NCI-H2029 (cell line): ENCODE measurements around the gene CPPED1.

Experiments
- DNase-seq: peaks from one replicate; lab custom pipeline; 2025; lab: John Stamatoyannopoulos, UW

Gene CPPED1

DNA sequence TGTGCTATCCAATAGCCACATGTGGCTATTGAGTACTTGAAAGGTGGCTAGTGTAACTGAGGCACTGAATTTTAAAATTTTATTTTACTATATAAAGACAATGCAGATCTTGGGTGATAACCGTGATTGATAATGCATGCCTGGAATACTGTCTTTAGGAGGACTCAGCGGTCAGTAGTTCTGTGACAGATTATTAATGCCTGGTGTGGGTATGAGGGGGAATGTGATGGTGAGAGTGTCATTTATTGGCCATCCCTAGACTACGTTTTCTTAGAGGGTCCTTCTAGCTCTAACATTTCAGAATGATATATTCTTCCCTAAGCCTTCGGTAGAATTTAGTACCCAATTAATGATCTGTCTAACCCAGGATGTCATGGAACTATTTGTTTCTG lies 157.6 kb downstream of the CPPED1 start:
- no peak for DNase-seq

DNA sequence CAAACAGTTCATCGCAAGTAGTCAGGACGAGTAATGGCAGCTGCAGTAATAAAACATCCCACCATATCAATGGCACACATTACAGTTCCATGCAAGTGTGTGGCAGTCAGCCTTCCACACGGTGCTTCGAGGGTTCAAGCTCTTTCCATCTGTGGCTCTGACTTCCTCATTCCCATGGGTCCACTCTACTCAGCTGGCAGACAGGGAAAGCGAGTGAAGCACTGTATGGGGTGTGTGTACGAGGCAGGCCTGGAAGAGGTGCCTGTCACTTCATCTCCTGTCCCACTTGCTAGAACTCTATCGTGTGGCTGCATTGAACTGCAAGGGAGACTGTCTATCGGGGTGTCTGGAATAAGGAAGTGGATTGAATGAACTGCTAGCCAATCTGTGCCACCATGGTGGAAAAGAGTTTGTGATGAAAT lies 160.6 kb downstream of the CPPED1 start:
- no peak for DNase-seq

DNA sequence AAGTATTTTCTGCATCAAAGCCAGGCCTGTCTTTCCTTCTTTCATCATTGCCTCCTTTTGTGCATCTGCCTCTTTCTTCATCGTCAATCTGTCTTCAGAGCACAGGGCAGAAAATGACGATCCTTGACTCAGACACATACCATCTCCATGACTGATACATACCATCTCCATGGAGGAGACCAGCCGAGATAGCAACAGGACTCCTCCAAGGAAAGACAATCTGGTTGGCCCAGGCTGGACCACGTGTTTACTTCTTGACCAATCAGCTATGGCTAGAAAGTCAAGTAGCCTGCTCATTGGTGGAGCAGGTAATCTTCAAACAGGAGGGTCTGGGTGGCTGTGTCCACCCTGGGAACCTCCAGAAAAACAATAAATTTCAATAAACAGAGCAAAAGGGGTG lies 164.6 kb downstream of the CPPED1 start:
- DNase-seq, result no peak

DNA sequence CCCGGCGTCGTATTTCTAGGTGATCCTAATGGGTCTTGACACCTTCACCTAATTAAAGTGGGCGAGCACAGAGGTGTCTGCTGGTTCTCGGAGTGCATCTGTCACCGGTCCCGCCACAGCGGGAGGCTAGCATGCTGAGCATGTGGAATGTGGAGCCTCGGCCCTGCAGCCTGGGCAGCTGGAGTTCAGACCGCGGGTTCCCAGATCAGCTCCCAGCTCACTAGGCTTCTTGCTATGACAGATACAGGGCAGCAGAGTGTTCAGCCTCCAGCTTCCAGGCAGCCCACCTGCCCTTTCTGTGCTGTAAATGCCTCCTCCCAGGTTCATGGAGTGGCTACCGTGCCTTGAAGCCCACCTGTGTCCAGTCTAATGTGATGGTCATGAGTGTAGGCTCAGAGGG lies 166.7 kb downstream of the CPPED1 start:
- DNase-seq, result no peak

DNA sequence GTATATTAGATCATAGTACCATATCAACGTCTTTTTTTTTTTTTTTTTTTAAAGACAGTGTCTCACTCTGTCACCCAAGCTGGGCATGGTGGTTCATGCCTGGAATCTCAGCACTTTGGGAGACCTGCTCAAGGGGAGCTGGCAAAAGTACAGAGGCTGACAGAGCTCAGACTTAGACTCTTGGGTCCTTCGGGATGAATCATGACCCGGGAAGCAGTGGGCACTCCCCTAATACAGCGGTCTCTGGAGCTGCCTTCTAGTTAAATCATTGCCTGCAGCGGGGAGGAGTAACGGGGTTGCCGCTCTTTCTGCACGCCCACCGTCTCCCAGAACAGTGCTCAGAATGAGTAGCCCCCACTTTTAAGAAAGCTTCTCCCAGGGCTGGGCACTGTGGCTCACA lies 174.4 kb downstream of the CPPED1 start:
- DNase-seq, result no peak

DNA sequence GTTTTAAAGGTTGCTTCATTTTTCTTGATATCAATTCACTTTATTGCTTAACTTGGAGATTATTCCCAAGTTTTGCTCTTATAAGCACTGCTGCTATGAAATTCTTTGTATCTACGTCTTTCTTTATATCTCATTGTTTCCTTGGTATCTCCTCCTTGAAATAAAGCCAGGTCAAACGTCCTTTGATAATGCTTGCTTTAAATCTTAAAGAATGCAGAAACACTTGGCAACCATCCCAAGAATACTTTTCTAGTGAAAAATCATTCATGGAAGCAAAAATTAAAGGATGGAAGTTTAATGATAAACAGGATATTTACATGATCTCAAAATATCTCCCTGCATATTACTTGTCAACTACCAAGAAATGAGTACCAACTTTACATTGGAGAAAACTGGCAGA lies 175.2 kb downstream of the CPPED1 start:
- DNase-seq, result no peak

DNA sequence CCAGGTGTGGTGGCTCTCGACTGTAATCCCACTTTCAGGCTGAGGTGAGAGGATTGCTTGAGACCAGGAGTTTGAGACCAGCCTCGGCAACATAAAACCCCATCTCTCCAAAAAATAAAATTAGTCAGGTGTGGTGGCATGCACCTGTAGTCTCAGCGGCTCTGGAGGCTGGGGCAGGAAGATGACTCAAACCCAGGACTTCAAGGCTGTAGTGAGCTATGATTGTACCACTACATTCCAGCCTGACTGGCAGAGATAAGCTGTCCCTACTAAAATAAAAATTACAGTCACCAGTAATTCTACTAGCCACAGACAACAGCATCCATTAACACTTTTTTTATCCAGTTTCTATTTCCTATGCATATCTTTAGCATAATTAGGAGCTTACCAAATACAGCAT lies 176.3 kb downstream of the CPPED1 start:
- DNase-seq, result no peak

DNA sequence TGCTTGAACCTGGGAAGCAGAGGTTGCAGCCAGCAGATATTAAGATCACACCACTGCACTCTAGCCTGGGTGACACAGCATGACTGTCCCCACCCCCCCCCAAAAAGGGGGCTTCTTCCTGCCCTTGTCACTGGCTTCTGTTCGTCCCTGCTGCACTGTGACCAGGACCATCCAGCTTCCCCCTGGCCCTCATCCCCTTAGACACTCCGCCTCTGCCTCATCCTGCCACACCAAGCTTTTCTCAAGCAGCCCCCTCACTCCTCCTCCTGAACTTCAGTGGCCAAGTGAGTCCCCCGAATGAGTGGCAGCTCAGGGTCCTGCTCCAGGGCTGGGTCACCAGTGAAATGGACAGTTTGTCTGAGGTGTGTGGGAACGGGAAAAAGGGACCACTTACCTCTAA lies 177.3 kb downstream of the CPPED1 start:
- no peak for DNase-seq

DNA sequence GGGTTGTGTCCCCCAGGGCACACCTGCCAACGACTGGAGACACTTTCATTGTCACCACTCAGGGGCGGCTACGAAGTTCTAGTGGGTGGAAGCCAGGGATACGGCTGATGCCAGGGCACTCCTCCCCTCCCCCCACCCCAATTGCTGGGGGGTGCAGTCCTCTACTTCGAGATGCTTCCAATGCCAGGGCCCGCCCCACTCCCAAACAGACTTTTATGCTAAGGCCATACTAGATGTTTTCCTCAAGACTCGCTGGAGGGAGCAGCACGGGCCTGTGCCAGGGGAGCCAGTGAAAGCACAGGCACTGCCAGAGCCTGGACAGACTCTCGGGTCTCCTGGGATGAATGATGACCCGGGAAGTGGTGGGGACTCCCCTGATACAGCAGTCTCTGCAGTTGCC lies 178.0 kb downstream of the CPPED1 start:
- no peak for DNase-seq

DNA sequence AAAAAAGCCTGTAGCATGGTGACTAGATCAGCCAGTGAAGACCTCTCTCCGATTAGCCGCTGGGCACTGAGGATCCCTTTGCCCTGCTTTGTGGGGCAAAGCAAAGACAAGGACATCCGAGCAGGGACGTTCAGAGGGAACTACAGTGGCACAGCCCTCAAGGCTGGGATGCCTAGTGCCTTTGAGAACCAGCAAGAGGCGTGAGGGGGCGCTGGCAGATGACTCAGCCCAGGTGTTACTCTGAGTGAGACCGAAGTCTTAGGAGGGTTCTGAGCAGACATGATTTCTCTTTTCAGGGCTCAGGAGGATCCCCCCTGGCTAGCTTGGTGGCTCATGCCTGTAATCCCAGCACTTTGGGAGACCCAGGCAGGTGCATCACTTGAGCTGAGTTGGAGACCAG lies 178.6 kb downstream of the CPPED1 start:
- DNase-seq, result no peak

DNA sequence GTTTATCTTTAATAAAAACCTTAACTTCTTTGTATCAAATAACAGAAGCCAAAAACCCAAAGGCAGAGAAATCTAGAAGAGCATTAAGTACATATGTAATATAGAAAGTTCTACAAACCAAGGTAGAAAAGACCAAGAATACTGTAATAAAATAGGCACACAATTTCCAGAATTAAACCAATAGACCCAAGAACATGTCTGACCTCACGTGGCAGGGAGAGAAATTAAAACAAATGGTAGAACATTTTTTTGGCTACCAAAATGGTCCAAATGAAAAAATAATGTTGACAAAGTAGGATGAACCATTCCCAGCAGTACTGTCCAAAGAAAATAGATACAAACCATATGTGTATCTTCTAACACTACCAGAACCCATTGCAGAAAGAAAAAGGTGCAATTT lies 183.5 kb downstream of the CPPED1 start:
- DNase-seq, result no peak

DNA sequence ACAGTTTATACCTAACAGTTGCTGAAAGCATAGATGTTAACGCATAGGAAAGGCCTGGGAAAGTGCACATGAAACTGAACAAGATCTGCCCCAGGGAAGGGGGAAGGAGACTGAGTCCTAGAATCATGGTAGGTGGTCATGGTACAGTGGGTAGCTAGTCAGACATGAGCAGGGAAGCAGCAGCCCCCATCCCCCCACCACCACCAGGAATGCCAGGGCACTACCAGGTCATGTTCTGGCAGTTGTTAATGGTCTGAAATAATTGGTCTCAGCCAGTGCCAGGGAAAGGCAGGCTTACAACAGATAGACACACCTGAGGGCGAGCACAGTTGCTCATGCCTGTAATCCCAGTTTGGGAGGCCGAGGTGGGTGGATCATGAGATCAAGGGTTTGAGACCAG lies 185.2 kb downstream of the CPPED1 start:
- no peak for DNase-seq

DNA sequence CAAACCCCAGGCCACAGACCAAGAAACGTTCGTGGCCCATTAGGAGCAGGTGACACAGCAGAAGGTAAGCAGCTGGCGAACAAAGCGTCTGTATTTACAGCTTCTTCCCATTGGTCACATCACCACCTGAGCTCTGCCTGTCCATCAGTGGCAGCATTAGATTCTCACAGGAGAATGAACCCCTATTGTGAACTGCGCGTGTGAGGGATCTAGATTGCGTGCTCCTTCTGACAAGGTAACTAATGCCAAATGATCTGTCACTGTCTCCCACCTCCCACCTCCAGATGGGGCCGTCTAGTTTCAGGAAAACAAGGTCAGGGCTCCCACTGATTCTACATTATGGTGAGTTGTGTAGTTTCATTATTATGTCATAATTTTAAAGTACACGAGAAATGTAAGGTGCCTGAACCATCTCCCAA lies 186.3 kb downstream of the CPPED1 start:
- DNase-seq, result no peak

DNA sequence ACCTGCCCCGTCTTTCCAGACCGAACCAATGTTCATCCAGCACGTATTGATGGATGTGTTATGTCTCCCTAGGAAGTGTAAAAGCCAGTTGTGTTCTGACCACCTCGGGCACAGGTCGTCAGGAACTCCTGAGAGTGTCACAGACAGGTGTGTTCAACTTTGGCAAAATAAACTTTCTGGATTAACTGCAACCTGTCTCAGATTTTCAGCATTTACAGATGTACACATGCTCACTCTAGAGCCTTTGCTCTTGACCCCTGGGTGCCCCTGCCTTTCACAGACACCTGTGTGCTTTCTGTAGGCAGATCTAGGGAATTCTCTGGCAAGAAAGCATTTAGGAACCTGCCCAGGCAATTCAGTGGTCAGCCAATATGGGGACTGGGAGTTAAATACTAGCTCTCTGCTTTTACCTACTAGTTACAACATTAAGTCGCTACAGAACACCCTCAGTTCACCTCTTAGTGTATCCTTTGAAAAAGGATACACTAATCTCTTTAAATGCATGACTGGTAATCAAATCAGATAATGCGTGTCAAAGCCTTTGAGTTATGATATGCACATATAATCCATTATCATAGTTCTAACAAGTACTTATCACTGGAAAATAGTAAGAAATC lies 188.9 kb downstream of the CPPED1 start:
- DNase-seq, result no peak

DNA sequence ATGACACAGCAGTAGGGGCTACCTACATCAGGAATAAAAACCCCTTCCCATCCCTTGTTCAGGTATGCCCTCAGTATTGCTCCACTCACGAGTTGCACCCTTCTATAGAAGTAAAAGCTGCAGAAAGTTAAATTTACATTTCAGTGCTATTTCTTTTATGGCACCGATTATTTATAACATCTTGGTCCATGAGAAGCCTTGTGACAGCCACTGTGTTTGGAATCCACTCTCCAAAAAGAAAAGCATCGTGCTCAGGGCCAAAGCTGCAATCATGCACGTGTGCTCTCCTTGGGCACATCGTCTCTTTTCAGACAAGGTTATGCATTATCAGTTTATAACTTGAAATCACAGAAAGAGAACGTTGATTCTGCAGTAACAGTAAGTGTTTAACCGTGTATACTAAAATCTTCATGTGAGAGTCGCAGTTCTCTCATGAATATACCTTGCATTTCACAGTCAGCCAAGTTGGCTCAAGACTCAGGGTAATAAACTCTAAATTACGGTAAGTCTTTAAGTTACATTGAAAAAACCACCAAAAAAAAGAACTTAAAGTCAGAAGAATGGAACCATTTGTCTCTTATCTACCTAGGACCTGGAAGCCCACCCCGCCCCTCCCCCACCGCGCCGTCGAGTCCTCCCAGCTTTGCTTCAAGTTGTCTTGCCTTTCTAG lies 189.6 kb downstream of the CPPED1 start:
- DNase-seq, result no peak

DNA sequence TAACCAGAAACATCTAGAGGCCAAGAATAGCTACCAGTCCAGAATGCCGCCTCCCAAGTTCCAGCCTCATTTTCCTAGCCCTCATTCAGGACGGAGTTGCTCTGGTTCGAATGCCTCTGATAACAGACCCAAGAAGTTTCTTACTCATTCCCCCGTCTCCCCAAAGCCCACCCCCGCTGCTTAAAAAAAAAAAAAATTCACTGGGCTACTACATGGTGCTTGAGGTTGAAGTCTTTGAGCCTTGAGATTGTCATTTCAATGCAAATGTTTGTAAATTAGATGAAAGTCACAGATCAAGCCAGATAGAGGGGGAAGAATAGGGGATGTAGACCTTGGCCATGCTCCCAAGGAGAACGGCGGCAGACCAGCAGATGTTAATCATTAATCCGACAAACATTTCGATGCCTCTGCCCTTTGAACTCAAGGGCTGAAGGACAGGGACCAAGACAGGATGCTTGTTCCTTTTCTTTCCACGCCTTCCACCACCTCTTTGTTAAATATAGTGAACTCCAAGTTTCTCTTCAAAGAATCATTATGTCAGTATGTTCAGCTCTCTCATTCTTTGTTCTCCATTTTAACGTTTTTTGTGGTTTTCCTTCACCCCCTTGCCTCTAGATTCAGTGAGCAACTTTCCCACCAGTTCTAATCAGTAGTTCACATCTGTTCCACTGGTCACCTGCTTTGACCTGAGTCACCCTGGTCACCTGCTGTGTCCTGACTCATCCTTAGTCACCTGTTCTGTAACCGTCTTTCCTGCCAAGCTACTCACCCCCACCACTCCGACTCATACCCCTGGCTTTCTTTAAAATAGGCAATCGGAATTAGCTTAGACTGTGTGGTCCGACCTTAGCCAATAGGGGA lies 190.3 kb downstream of the CPPED1 start:
- no peak for DNase-seq

DNA sequence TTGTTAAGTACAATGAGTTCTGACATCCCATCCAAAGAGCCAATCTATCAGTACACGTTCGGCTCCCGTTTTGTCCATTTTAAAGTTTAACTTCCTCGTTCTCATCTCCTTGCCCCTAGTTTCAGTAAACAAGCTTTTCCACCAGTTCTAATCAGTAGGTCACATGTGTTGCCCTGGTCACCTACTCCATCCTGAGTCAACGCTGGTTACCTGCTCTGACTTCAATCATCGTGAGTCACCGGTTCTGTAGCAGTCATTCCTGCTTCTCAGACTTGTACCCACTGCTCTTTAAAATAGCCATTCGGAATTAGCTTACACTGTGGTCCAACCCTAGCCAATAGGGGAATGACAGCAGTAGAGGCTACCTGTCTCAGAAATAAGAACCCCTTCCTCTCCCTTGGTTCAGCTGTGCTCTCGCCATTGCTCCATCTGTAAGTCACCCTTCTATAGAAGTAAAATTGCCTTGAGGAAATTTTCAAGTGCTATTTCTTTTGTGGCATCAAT lies 191.0 kb downstream of the CPPED1 start:
- DNase-seq, result no peak

DNA sequence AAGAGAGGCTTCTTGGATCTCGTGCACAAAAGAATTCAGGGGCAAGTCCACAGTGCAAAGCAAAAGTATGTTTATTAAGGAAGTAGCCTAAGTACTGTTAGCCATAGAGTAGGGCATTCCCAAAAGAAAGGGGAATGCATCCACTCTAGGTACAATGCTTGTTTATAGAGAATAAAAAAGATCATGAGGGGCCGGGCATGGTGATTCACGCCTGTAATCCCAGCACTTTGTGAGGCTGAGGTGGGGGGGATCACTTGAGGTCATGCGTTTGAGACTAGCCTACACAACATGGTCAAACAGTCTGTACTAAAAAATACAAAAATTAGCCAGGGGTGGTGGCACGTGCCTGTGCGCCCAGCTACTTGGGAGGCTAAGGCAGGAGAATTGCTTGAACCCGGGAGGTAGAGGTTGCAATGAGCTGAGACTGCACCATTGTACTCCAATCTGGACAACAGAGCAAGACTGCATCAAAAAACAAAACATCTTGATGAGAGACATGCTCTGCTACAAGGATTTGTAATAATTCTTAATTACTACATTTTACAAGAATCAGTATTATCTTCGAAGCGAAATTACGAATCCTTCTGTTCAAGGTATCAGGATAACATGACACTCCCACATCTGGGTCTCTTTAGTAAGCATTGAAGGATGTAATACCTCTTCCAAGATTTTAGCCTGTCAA lies 191.6 kb downstream of the CPPED1 start:
- DNase-seq, result no peak

DNA sequence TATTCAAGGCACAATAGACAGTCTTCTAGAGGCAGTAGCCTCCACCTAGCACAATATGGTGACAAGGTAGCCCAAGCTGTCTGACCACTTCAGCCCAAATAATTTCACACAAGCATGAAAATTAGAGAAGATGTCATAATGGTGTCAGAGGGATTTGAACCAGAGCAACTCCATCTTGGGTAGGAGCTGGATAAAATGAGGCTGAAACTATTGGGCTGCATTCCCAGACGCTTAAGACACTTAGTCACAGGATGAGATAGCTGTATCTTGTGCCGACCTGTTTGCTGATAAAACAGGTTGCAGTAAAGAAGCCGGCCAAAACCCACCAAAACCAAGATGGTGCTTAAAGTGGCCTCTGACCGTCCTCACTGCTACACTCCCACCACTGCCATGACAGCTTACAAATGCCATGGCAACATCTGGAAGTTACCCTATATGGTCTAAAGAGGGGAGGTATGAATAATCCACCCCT lies 192.6 kb downstream of the CPPED1 start:
- no peak for DNase-seq

DNA sequence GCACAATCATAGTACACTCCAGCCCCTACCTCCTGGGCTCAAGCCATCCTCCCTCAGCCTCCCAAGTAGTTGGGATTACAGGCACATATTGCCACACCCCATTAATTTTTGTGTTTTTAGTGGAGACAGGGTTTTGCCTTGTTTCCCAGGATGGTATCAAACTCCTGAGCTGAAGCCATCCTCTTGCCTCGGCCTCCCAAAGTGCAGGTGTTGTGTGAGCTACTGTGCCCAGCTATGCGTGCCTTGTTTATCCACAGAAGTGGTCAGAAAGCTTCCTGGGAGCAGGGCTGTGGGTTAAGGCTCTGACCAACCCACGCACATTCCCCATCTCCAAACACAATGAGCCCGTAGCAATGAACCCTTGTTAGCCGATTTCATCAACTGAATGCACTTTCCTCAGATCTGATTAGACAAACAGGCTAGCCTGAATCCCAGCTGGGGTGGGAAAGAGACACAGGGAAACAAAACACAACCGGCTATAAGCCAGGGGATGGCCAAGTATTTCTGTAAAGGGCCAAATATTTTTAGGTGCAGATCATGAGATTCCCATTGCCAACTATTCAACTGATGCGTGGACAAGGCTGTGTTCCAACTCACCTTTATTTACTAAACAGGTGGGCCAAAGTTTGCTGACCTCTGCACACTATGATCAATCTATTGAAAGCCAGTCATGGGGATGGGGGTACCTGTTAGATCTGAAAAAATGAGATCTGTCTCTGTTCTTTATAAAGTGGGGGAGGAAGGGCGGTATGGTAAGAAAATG lies 193.6 kb downstream of the CPPED1 start:
- no peak for DNase-seq
